ENCODE measurements around the gene GRIP1.

GRIP1 gene

DNA sequence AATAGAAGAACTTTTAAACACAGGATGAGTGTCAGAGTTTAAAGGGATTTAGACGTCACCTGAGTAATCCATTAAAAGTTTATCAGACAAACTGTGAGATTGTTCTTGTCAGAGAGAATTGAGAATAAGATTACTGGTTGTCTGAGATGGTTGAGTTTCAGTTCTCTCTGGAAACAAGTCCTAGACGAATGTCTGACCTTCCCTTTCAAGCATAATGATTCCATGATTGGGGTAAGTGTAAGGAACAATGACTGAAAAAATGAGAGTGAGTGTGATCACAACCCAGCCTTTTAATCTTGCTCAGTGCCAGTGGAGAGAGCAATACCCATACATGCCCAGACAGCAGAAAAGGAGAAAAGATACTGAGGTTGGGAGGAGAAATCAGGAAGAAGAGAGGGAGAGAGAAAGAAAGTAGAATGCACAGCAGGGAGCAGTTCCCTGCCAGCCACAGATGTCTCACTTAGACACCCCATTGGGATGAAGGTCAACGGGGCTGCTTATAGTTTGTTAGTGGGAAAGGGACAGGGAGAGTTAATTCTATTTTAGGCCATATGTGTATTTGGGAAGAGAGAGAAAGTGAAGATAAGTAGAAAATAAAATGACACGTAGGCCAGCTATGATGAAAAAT, 4.3 kb downstream of the GRIP1 start:
- DNase-seq (ENCODE audit: low read depth, low spot score): no peak
- H3K4me3 ChIP-seq (ENCODE audit: low read depth, low read length): no peak overlapping the region
- TF ChIP-seq, protein P1, sequence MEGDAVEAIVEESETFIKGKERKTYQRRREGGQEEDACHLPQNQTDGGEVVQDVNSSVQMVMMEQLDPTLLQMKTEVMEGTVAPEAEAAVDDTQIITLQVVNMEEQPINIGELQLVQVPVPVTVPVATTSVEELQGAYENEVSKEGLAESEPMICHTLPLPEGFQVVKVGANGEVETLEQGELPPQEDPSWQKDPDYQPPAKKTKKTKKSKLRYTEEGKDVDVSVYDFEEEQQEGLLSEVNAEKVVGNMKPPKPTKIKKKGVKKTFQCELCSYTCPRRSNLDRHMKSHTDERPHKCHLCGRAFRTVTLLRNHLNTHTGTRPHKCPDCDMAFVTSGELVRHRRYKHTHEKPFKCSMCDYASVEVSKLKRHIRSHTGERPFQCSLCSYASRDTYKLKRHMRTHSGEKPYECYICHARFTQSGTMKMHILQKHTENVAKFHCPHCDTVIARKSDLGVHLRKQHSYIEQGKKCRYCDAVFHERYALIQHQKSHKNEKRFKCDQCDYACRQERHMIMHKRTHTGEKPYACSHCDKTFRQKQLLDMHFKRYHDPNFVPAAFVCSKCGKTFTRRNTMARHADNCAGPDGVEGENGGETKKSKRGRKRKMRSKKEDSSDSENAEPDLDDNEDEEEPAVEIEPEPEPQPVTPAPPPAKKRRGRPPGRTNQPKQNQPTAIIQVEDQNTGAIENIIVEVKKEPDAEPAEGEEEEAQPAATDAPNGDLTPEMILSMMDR (IDR thresholded peaks at IDR 0.05; ENCODE audit: insufficient read depth, low read length, missing control alignments): no peak
- ChIA-PET CTCF (interaction anchor here (1.0 kb wide), 1 partner anchor 12 kb away, joined by 3 read pairs; no protein-coding TSS in a partner anchor), POLR2A (no interaction called here)

DNA sequence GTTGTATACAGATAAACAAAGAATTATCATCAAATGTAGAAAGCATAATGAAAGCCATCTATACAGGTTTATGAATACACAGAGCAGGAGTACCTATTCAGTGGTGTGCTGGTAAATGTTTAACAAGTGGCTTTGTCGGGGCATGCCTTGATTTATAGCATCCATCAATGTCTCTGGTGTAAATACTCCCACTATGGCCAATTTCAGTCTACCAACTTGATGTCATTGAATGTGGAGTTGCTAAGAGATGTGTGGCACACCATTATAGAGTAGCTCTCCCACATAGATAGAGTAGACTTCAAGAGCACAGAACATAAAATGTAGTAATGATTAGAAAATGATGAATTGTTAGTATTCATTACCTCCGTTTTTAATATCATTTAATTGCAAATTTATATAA, 9.3 kb downstream of the GRIP1 start:
- TF ChIP-seq, protein P1 (IDR thresholded peaks at IDR 0.05; ENCODE audit: insufficient read depth, low read length, missing control alignments): no peak
- no peak for DNase-seq (ENCODE audit: low read depth, low spot score)
- ChIA-PET CTCF (no interaction called here), POLR2A (no interaction called here)
- H3K4me3 ChIP-seq (ENCODE audit: low read depth, low read length): no peak overlapping the region

DNA sequence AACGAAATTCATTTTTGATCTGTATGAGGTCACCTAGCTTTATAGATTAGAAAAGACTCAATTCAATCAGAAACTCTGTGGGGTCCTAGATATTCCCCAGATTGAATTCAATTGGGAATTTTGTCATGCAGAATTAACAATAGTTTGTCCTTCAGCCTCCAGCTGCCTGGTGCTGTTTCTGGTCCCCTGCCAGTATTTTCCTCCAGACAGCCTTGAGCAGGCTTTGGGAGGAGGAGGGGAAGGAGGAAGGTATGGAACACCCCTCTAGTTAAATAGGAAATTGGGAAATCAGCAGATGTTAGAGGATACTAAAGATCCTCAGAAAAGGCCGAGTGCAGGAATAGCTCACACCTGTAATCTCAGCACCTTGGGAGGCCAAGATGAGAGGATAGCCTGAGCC, 10.6 kb downstream of the GRIP1 start:
- TF ChIP-seq, protein P1 (IDR thresholded peaks at IDR 0.05; ENCODE audit: insufficient read depth, low read length, missing control alignments): no peak
- DNase-seq (ENCODE audit: low read depth, low spot score): no peak
- H3K4me3 ChIP-seq (ENCODE audit: low read depth, low read length): no peak overlapping the region
- ChIA-PET CTCF (no interaction called here), POLR2A (no interaction called here)

DNA sequence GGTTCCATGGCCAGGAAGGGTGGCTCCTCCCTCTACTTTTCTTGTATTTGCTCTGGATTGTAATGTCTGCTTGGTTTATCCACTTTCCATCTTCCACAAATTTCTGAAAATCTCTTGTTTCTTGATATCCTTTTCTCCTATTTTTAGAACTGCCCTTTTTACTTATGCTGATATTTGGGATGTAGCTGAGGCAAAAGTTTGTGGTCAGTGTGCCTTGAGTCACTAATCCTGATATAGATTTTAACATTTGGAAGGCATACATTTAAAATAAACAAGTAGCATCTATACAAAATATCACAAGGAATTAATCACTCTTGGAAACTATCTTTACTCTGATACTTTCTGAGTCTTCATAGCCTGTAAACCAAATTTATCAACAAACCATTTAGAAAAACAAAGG, 11.0 kb downstream of the GRIP1 start:
- H3K4me3 ChIP-seq (ENCODE audit: low read depth, low read length): no peak overlapping the region
- POLR2A ChIA-PET: no interaction called here
- TF ChIP-seq, protein P1 (IDR thresholded peaks at IDR 0.05; ENCODE audit: insufficient read depth, low read length, missing control alignments): no peak
- CTCF ChIA-PET: no interaction called here
- DNase-seq (ENCODE audit: low read depth, low spot score): no peak

DNA sequence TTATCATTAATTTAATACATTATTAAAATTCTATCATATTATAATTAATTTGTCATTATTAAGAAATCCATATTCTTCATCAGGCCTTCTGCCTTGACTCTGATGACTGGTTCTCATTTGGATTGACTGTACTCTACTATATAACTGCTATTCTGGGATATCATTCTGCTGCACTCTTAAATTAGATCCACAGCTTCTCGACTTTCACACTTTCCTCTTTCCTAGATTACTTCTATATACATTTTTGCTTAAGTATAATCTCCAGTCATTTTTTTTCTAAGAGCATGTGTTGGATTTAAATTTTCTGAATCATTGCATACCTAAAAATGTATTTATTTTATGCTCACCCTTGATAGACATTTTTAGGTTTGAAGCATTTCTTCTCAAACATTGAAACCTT, 12.4 kb downstream of the GRIP1 start:
- POLR2A ChIA-PET: no interaction called here
- TF ChIP-seq, protein P1 (IDR thresholded peaks at IDR 0.05; ENCODE audit: insufficient read depth, low read length, missing control alignments): no peak
- CTCF ChIA-PET: no interaction called here
- DNase-seq (ENCODE audit: low read depth, low spot score): no peak
- H3K4me3 ChIP-seq (ENCODE audit: low read depth, low read length): no peak overlapping the region

DNA sequence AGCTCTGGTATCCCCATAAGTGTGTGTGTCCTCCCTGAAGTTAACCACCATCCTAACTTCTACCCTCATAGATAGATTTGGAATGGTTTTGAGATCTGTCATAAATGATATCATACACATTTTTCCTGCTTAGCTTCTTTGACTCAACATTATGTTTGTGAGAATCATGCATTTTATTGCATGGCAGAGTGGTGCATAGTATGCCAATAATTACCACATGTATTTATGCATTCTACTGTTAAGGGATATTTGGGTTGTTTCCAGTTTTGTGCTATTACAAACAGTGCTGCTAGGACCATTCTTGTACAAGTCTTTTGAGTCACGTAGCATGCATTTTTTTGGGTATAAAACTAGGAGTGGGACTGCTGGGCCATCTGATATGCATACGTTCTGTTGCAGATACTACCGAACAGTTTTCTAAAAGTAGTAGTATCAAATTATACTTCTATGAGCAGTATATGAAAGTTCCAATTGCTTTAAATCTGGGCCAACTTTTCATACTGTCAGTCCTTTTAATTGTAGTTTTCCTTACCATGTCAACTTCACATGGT, 13.4 kb downstream of the GRIP1 start:
- CTCF ChIA-PET: interaction anchor here (0.9 to 1.0 kb wide), 2 partner anchors 24 to 28 kb away, joined by 3 read pairs; no protein-coding TSS in a partner anchor
- no peak overlapping the region for H3K4me3 ChIP-seq (ENCODE audit: low read depth, low read length)
- DNase-seq (ENCODE audit: low read depth, low spot score): no peak
- POLR2A ChIA-PET: no interaction called here
- TF ChIP-seq, protein P1 (IDR thresholded peaks at IDR 0.05; ENCODE audit: insufficient read depth, low read length, missing control alignments): no peak
